Right lobe of liver (tissue), 6 donors: Measurements from ENCODE around the gene UGT2A2. TPM values are rescaled to one million over a fixed set of nuclear protein-coding genes. Genes with fewer than 3 reads are reported as not detected.
A peak's percentile ranks its signal among the peaks of the same experiment; 100 is the strongest.

Source experiments
- ATAC-seq, 4 donors: fragments of 200-7000 bp; cut with Tn5 transposase; one replicate each; pipeline ENCODE4 v1.9.1; 2020; ENCODE audit warnings: mild to moderate bottlenecking in 4 of 4, moderate library complexity in 4 of 4
- DNase-seq, 3 donors: peaks; one replicate each; pipeline ENCODE4 v3.0.0-alpha.2; 2020
- H3K27ac ChIP-seq, 3 donors: fragments of 200-600 bp; one replicate each; pipeline ENCODE4 v1.8.0; 2022
- H3K27me3 ChIP-seq, 2 donors: fragments of 200-600 bp; one replicate each; pipeline ENCODE4 v1.8.0; 2022
- H3K36me3 ChIP-seq, 4 donors: fragments of 200-600 bp; sonication (generic) in 1 of 4; one replicate each; pipeline versions ENCODE4 v1.5.1 to v1.8.0; 2017 to 2022; ENCODE audit warnings: control low read depth in 1 of 4
- H3K4me1 ChIP-seq, 4 donors: fragments of 200-600 bp; sonication (generic) in 1 of 4; one replicate each; pipeline versions ENCODE4 v1.5.1 to v1.8.0; 2017 to 2022; ENCODE audit warnings: control low read depth in 1 of 4
- H3K4me3 ChIP-seq, 3 donors: fragments of 200-600 bp; one replicate each; pipeline ENCODE4 v1.8.0; 2022
- H3K9me3 ChIP-seq, 4 donors: fragments of 200-600 bp; sonication (generic) in 1 of 4; one replicate each; pipeline versions ENCODE4 v1.5.1 to v1.8.0; 2017 to 2022; ENCODE audit warnings: control low read depth in 1 of 4
- CTCF ChIP-seq, 4 donors: fragments of 200-600 bp in 3 of 4; fragments of 450-650 bp in 1 of 4; IDR thresholded peaks; one replicate each; pipeline versions ENCODE4 v1.5.1 to v1.8.0; 2016 to 2022; ENCODE audit warnings: antibody characterized with exemption in 4 of 4, mild to moderate bottlenecking in 2 of 4
- POLR2A ChIP-seq: fragments of 450-650 bp; IDR thresholded peaks from one replicate; pipeline ENCODE4 v1.6.1; 2017; ENCODE audit warnings: antibody characterized with exemption, mild to moderate bottlenecking
- WGBS: methylation state at CpG from one replicate; pipeline ENCODE4 v1.1.6; 2018; ENCODE audit warnings: low coverage, low lambda C conversion rate; ENCODE audit not compliant: insufficient coverage; ENCODE audit errors: missing lambda C conversion rate; 5-methylcytosine and 5-hydroxymethylcytosine counted together
- intact Hi-C, 2 donors: fragments of 100-400 bp; cut with DNase I; formaldehyde crosslinking; loops; one replicate each; pipeline versions ENCODE4 v1.11.2 to v1.14.1; 2022
- total RNA-seq, 6 experiments: library from RNA; depleted of rRNA in 2 of 6; stranded (reverse); fragments of >200 nt in 2 of 6; fragmentation: NEBNext Ultra II Directional in 3 of 6; extraction: Animal tissue kit (Norgen Biotek cat#: 25700) in 3 of 6; gene quantifications; one replicate each; pipeline versions ENCODE4 v1.1.0 to v1.2.4, GENCODE V29; 2016 to 2023
- donor health status: DM: no; HTN: yes; CAD: no.
- donor health status: DM: no; HTN: no; CAD: no.
- donor health status: DM: no; HTN: no; CAD: no.
- donor health status: DM: no; HTN: yes; CAD: no.
- donor health status: DM: no; HTN: yes; CAD: no.

UGT2A2 gene
- total RNA-seq, 6 experiments from 2014 or later = not detected

GRCh38 chr4:69601065-69601464, 38.4 kb downstream of the UGT2A2 start:
- 60% methylated on average over 2 of the region's 4 CpGs for WGBS
- intact Hi-C loops = no loop called here

DNA sequence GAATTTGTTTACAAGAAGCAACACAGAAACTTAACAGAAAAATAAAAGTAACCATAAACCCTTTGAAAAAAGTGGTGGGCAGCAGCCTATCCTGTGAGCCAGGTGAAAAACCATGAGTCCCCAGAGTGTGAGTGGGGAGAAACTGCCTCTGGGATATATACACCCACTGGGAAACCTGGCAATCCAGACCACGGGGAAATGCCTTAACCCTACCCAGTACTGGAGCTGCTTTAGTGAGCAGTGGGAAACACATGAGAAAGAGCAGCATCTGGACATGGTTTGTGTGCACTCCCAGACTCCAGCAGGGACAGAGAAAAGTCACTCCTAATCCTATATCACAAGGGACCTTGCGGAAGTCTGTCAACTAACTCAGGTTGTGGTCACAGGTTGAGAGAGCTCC, 39.4 kb downstream of the UGT2A2 start:
- intact Hi-C loops = no loop called here
- 79% methylated on average over 2 of the region's 2 CpGs for WGBS
- no peaks in the 10 kb centered on the region for H3K27me3 ChIP-seq
- peaks cover 0 to 11% (median 0%) of the 10 kb centered on the region in 4 donors for H3K4me1 ChIP-seq
- DNase-seq (no peak), ATAC-seq (peak; percentile 31 to 54 (median 44))
- H3K27ac ChIP-seq = no peak overlapping the region
- no peaks in the 10 kb centered on the region for H3K36me3 ChIP-seq
- no peak overlapping the region for H3K4me3 ChIP-seq
- H3K9me3 ChIP-seq = no peaks in the 10 kb centered on the region
- TF ChIP-seq CTCF (IDR thresholded peaks at IDR 0.05) (no peak), POLR2A (no peak)

More at GRCh38 chr4:69601065-69601464, 38.4 kb downstream of the UGT2A2 start:
- DNase-seq = no peak
- no peaks in the 10 kb centered on the region for H3K27me3 ChIP-seq
- ATAC-seq = no peak
- H3K36me3 ChIP-seq = no peaks in the 10 kb centered on the region
- H3K4me3 ChIP-seq = no peak overlapping the region
- no peaks in the 10 kb centered on the region for H3K9me3 ChIP-seq
- TF ChIP-seq CTCF (IDR thresholded peaks at IDR 0.05) (no peak), POLR2A (no peak)
- H3K4me1 ChIP-seq = peaks cover 0 to 7% (median 0%) of the 10 kb centered on the region in 4 donors
- H3K27ac ChIP-seq = no peak overlapping the region

DNA sequence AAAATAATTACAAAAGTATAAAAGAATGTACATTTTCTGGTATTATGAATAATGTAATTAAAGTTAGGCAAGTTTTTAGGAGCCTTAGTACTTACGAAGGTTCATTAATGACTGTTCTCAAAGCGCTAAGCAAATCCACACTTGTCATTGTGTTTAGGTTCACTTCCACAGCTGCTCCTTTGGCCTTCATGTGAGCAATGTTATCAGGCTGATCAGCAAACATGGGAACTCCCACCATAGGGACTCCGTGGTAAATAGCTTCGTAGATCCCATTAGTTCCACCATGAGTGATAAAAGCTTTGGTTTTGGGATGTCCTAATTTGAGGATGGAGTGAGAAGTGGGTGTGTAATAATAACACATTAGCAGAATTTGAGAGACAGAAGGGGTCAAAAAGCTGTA, 45.1 kb downstream of the UGT2A2 start:
- no peak overlapping the region for H3K4me3 ChIP-seq
- intact Hi-C loops = no loop called here
- H3K27ac ChIP-seq = peak overlapping the region; percentile 13 to 39 (median 38)
- H3K4me1 ChIP-seq = peaks cover 0 to 12% (median 0%) of the 10 kb centered on the region in 4 donors
- TF ChIP-seq POLR2A = no peak
- no peak for TF ChIP-seq CTCF (IDR thresholded peaks at IDR 0.05)
- H3K27me3 ChIP-seq = no peaks in the 10 kb centered on the region
- peak; percentile 50 to 73 (median 68) for ATAC-seq
- H3K9me3 ChIP-seq = no peaks in the 10 kb centered on the region
- WGBS = 35% methylated on average over 4 of the region's 4 CpGs
- no peak for DNase-seq
- no peaks in the 10 kb centered on the region for H3K36me3 ChIP-seq

DNA sequence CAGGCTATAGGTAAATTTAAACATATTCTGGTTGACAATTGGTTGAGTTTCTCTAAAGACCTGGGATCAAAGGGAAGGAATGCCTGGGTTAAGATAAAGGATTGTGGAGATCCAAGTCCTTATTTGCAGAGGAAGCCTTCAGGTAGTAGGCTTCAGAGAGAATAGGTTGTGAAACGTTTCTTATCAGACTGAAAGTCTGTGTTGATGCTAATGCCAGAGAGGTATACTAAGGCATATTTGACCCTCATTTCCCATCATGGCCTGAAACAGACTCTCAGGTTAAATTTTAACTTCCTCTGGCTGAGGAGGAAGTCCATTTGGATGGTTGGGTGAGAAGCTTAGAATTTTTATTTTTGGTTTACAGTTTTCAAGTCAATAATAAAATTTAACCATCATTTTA, 48.1 kb downstream of the UGT2A2 start:
- DNase-seq (no peak), ATAC-seq (peak; percentile 68 to 85 (median 76))
- no peaks in the 10 kb centered on the region for H3K36me3 ChIP-seq
- H3K4me3 ChIP-seq = no peak overlapping the region
- WGBS = 11% methylated on average over 1 of the region's 1 CpG
- no peaks in the 10 kb centered on the region for H3K27me3 ChIP-seq
- intact Hi-C loops = no loop called here
- peak overlapping the region in 1 of 3 donors; percentile 24 for H3K27ac ChIP-seq
- H3K4me1 ChIP-seq = peaks cover 0 to 12% (median 0%) of the 10 kb centered on the region in 4 donors
- TF ChIP-seq CTCF (IDR thresholded peaks at IDR 0.05) (no peak), POLR2A (no peak)
- H3K9me3 ChIP-seq = no peaks in the 10 kb centered on the region

DNA sequence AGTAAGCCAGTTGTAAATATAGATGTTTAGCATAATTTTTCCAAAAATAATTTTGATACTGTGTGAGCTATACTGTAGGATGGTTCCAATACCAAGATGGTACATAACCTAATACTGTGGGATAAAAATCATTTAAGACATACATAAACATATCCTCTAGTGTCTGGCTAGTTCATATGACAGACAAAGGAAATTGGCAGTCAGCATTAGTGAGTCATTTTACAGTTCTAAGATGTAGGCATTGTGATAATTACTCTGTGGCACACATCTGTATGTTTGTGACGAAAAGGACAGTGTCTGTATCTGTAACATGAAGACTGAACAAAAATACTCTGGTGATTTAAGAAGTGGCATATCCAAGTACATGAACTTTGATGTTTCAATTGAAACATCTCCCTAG, 49.6 kb downstream of the UGT2A2 start:
- WGBS = 75% methylated on average over 1 of the region's 1 CpG
- no peak for DNase-seq
- H3K4me1 ChIP-seq = peaks cover 0 to 6% (median 0%) of the 10 kb centered on the region in 4 donors
- TF ChIP-seq CTCF (IDR thresholded peaks at IDR 0.05) = no peak
- TF ChIP-seq POLR2A = no peak
- H3K4me3 ChIP-seq = no peak overlapping the region
- ATAC-seq = no peak
- H3K27ac ChIP-seq = no peak overlapping the region
- H3K9me3 ChIP-seq = no peaks in the 10 kb centered on the region
- intact Hi-C loops = no loop called here
- no peaks in the 10 kb centered on the region for H3K27me3 ChIP-seq
- H3K36me3 ChIP-seq = no peaks in the 10 kb centered on the region
